Upper lobe of left lung (tissue), 4 donors: Measurements from ENCODE around the gene CCNY.

ENCODE experiments used
- CTCF ChIP-seq, 6 experiments: fragments of 450-650 bp in 4 of 6; fragments of 200-600 bp in 2 of 6; sonication (generic) in 2 of 6; IDR thresholded peaks; one replicate each; pipeline ENCODE4 v1.5.1; 2016 to 2019; ENCODE audit warnings: antibody characterized with exemption in 6 of 6
- EP300 ChIP-seq, 4 donors: sonication (generic); formaldehyde crosslinking; IDR thresholded peaks; one replicate each; pipeline ENCODE4 v1.5.1; 2017; ENCODE audit warnings: antibody characterized with exemption in 4 of 4, control low read depth in 2 of 4

- TF ChIP-seq CTCF (IDR thresholded peaks at IDR 0.05): no peak
- no peak for TF ChIP-seq EP300 (IDR thresholded peaks at IDR 0.05)
These were observed 92.2 kb downstream of the CCNY start for GRCh38 chr10:35428521-35428920.
